Immature natural killer cell (primary cell): ENCODE measurements around the gene LRRC42. TPM values are rescaled to one million over a fixed set of nuclear protein-coding genes. Genes with fewer than 3 reads are reported as not detected.
"Not testable (repeated sequence)": the region's sequence is repeated elsewhere in the genome, so short reads cannot be mapped to it uniquely, and the experiment has no call there.

Experiments used
- DNase-seq, 3 donors: peaks; one replicate each; pipeline ENCODE4 v3.0.0; 2022; ENCODE audit warnings: mixed read lengths in 1 of 3
- H3K27ac Mint-ChIP-seq, 6 donors: one replicate each; pipeline ENCODE4 v1.8.0; 2020; ENCODE audit warnings: mixed read lengths in 6 of 6, mild to moderate bottlenecking in 5 of 6, inconsistent platforms in 4 of 6, moderate library complexity in 3 of 6
- H3K27me3 Mint-ChIP-seq, 3 donors: one replicate each; pipeline ENCODE4 v1.8.0; 2020 to 2021; ENCODE audit warnings: low read depth in 3 of 3, mild to moderate bottlenecking in 3 of 3, mixed read lengths in 3 of 3, moderate library complexity in 3 of 3, inconsistent platforms in 1 of 3
- H3K36me3 Mint-ChIP-seq, 3 donors: one replicate each; pipeline ENCODE4 v1.8.0; 2020; ENCODE audit warnings: mixed read lengths in 3 of 3, inconsistent platforms in 2 of 3, mild to moderate bottlenecking in 2 of 3
- H3K4me1 Mint-ChIP-seq, 2 donors: one replicate each; pipeline ENCODE4 v1.8.0; 2020; ENCODE audit warnings: inconsistent platforms in 2 of 2, mild to moderate bottlenecking in 2 of 2, mixed read lengths in 2 of 2, moderate library complexity in 1 of 2
- H3K4me3 Mint-ChIP-seq, 5 donors: one replicate each; pipeline ENCODE4 v1.8.0; 2020; ENCODE audit warnings: mild to moderate bottlenecking in 5 of 5, mixed read lengths in 5 of 5, inconsistent platforms in 3 of 5, moderate library complexity in 3 of 5
- H3K9me3 Mint-ChIP-seq, 6 donors: one replicate each; pipeline ENCODE4 v1.8.0; 2020; ENCODE audit warnings: mild to moderate bottlenecking in 6 of 6, mixed read lengths in 6 of 6, inconsistent platforms in 4 of 6, moderate library complexity in 3 of 6
- polyA plus RNA-seq, 3 donors: library from polyadenylated mRNA; unstranded; fragments of 300-500 nt; fragmentation: Illumina TruSeq; gene quantifications; one replicate each; pipeline ENCODE4 v1.2.3, GENCODE V29; 2021

The LRRC42 gene
- polyA plus RNA-seq, 3 donors from 2014 or later: 7.5 to 10.1 (median 9.8) TPM

- no peak overlapping the region for H3K4me3 Mint-ChIP-seq
- H3K27me3 Mint-ChIP-seq: peaks cover 0 to 10% (median 1%) of the 10 kb centered on the region in 3 donors
- no peaks in the 10 kb centered on the region for H3K9me3 Mint-ChIP-seq
- no peak overlapping the region for H3K27ac Mint-ChIP-seq
- no peaks in the 10 kb centered on the region for H3K4me1 Mint-ChIP-seq
- H3K36me3 Mint-ChIP-seq: no peaks in the 10 kb centered on the region
- no peak for DNase-seq
Observed at GRCh38 chr1:53992085-53992874, 46.1 kb downstream of the LRRC42 start.

- H3K4me1 Mint-ChIP-seq, H3K36me3 Mint-ChIP-seq, H3K9me3 Mint-ChIP-seq, DNase-seq, H3K4me3 Mint-ChIP-seq, H3K27ac Mint-ChIP-seq: not testable (repeated sequence)
- H3K27me3 Mint-ChIP-seq: peaks cover 0 to 14% (median 4%) of the 10 kb centered on the region in 3 donors
Observed at GRCh38 chr1:53994516-53994915, 48.4 kb downstream of the LRRC42 start.

GRCh38 chr1:53995683-53996082 lies 49.5 kb downstream of the LRRC42 start:
- peaks cover 0 to 14% (median 4%) of the 10 kb centered on the region in 3 donors for H3K27me3 Mint-ChIP-seq
- H3K27ac Mint-ChIP-seq: no peak overlapping the region
- no peaks in the 10 kb centered on the region for H3K4me1 Mint-ChIP-seq
- DNase-seq: no peak
- no peaks in the 10 kb centered on the region for H3K9me3 Mint-ChIP-seq
- H3K36me3 Mint-ChIP-seq: no peaks in the 10 kb centered on the region
- H3K4me3 Mint-ChIP-seq: no peak overlapping the region

GRCh38 chr1:53998223-53998622 lies 52.1 kb downstream of the LRRC42 start:
- DNase-seq: no peak
- H3K27ac Mint-ChIP-seq: no peak overlapping the region
- no peaks in the 10 kb centered on the region for H3K36me3 Mint-ChIP-seq
- H3K9me3 Mint-ChIP-seq: no peaks in the 10 kb centered on the region
- no peaks in the 10 kb centered on the region for H3K4me1 Mint-ChIP-seq
- H3K27me3 Mint-ChIP-seq: peaks cover 0 to 14% (median 4%) of the 10 kb centered on the region in 3 donors
- H3K4me3 Mint-ChIP-seq: no peak overlapping the region

- no peak overlapping the region for H3K4me3 Mint-ChIP-seq
- peaks cover 0 to 14% (median 4%) of the 10 kb centered on the region in 3 donors for H3K27me3 Mint-ChIP-seq
- no peak for DNase-seq
- no peaks in the 10 kb centered on the region for H3K9me3 Mint-ChIP-seq
- H3K4me1 Mint-ChIP-seq: no peaks in the 10 kb centered on the region
- no peaks in the 10 kb centered on the region for H3K36me3 Mint-ChIP-seq
- H3K27ac Mint-ChIP-seq: no peak overlapping the region
Observed at GRCh38 chr1:53999920-54000319, 53.8 kb downstream of the LRRC42 start.

- Mint-ChIP-seq H3K36me3 (no peaks in the 10 kb centered on the region), H3K27ac (no peak overlapping the region), H3K4me1 (no peaks in the 10 kb centered on the region), H3K4me3 (no peak overlapping the region), H3K9me3 (no peaks in the 10 kb centered on the region), H3K27me3 (peaks cover 0 to 11% (median 6%) of the 10 kb centered on the region in 3 donors)
- DNase-seq: no peak
Observed at GRCh38 chr1:54001591-54001990, 55.4 kb downstream of the LRRC42 start.

- Mint-ChIP-seq H3K9me3 (no peaks in the 10 kb centered on the region), H3K4me3 (no peak overlapping the region)
Observed at GRCh38 chr1:54002544-54003248, 56.5 kb downstream of the LRRC42 start.

GRCh38 chr1:54003249-54003646 lies 57.1 kb downstream of the LRRC42 start:
- Mint-ChIP-seq H3K27ac (no peak overlapping the region), H3K9me3 (no peaks in the 10 kb centered on the region)
- DNase-seq: no peak

More at GRCh38 chr1:54002544-54003248, 56.5 kb downstream of the LRRC42 start:
- Mint-ChIP-seq H3K36me3 (no peaks in the 10 kb centered on the region), H3K27me3 (peaks cover 3 to 8% (median 5%) of the 10 kb centered on the region in 3 donors), H3K27ac (no peak overlapping the region), H3K4me1 (no peaks in the 10 kb centered on the region)
- no peak for DNase-seq

GRCh38 chr1:54003750-54004480 lies 57.8 kb downstream of the LRRC42 start:
- H3K27ac Mint-ChIP-seq, H3K4me1 Mint-ChIP-seq, H3K36me3 Mint-ChIP-seq, H3K9me3 Mint-ChIP-seq, DNase-seq, H3K27me3 Mint-ChIP-seq, H3K4me3 Mint-ChIP-seq: not testable (repeated sequence)

More at GRCh38 chr1:54003249-54003646, 57.1 kb downstream of the LRRC42 start:
- Mint-ChIP-seq H3K4me3 (no peak overlapping the region), H3K27me3 (peaks cover 2 to 6% (median 3%) of the 10 kb centered on the region in 3 donors), H3K4me1 (no peaks in the 10 kb centered on the region), H3K36me3 (no peaks in the 10 kb centered on the region)

- Mint-ChIP-seq H3K9me3 (no peaks in the 10 kb centered on the region), H3K27me3 (peaks cover 3 to 6% (median 4%) of the 10 kb centered on the region in 3 donors), H3K27ac (no peak overlapping the region), H3K36me3 (no peaks in the 10 kb centered on the region), H3K4me1 (no peaks in the 10 kb centered on the region), H3K4me3 (no peak overlapping the region)
- DNase-seq: no peak
Observed at GRCh38 chr1:54004481-54005049, 58.4 kb downstream of the LRRC42 start.

- Mint-ChIP-seq H3K27me3 (peaks cover 2 to 6% (median 6%) of the 10 kb centered on the region in 3 donors), H3K4me1 (no peaks in the 10 kb centered on the region), H3K4me3 (no peak overlapping the region), H3K36me3 (no peaks in the 10 kb centered on the region), H3K27ac (no peak overlapping the region), H3K9me3 (no peaks in the 10 kb centered on the region)
- DNase-seq: no peak
Observed at GRCh38 chr1:54006508-54006907, 60.4 kb downstream of the LRRC42 start.

GRCh38 chr1:54007613-54008012 lies 61.5 kb downstream of the LRRC42 start:
- Mint-ChIP-seq H3K9me3 (no peaks in the 10 kb centered on the region), H3K36me3 (no peaks in the 10 kb centered on the region), H3K4me3 (no peak overlapping the region), H3K27me3 (peaks cover 2 to 6% (median 6%) of the 10 kb centered on the region in 3 donors), H3K4me1 (no peaks in the 10 kb centered on the region), H3K27ac (no peak overlapping the region)
- no peak for DNase-seq

GRCh38 chr1:54008876-54009275 lies 62.7 kb downstream of the LRRC42 start:
- H3K4me3 Mint-ChIP-seq: no peak overlapping the region
- DNase-seq: no peak
- no peaks in the 10 kb centered on the region for H3K9me3 Mint-ChIP-seq
- H3K4me1 Mint-ChIP-seq: no peaks in the 10 kb centered on the region
- H3K36me3 Mint-ChIP-seq: no peaks in the 10 kb centered on the region
- peaks cover 2 to 9% (median 6%) of the 10 kb centered on the region in 3 donors for H3K27me3 Mint-ChIP-seq
- no peak overlapping the region for H3K27ac Mint-ChIP-seq
